ENCODE data around the gene EHMT1.

The EHMT1 gene

DNA sequence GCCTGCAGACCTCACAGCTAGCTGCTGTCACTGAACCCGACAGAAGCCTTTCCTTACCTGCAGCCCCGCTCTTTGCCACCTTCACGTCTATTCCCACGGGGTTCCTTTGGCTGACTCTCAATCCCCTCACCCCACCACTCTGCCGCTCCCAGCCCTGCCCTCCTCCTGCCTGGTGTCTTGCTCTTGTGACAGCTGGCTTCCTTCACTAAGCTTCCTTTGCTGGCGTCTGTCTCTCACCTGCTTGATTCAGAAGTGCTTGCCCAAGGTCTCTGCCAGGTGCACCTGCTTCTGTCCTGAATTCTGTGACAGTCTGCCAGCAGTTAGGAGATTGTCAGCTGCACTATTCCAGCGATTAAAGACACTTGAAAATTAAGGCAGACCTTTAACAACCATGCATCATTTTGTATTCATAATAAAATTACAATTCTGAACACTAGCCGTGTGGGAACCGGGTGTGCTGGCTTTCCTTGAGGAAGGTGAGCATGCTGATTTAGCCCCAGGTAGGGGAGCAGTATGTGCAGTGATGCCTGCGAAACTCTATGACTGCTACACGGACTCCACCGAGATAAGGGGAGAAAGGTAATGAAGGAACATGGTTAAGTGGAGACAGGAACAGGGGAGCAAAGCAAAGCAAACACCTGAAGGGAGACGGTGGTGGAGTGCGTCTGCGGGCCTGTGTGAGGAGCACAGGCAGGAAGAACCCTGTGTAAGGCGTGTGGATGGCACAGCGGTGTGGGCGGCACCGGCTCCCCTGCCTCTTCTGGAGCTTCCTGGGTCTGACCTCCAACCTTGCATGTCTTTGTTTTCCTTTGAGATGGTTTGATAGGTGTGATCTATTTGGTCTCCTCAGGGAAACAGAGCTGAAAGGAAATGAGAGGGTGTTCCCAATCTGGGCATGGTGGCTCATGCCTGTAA, 178.7 kb downstream of the EHMT1 start:
- TF ChIP-seq, protein P1, sequence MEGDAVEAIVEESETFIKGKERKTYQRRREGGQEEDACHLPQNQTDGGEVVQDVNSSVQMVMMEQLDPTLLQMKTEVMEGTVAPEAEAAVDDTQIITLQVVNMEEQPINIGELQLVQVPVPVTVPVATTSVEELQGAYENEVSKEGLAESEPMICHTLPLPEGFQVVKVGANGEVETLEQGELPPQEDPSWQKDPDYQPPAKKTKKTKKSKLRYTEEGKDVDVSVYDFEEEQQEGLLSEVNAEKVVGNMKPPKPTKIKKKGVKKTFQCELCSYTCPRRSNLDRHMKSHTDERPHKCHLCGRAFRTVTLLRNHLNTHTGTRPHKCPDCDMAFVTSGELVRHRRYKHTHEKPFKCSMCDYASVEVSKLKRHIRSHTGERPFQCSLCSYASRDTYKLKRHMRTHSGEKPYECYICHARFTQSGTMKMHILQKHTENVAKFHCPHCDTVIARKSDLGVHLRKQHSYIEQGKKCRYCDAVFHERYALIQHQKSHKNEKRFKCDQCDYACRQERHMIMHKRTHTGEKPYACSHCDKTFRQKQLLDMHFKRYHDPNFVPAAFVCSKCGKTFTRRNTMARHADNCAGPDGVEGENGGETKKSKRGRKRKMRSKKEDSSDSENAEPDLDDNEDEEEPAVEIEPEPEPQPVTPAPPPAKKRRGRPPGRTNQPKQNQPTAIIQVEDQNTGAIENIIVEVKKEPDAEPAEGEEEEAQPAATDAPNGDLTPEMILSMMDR (IDR thresholded peaks at IDR 0.05; ENCODE audit: borderline replicate concordance, insufficient read depth, low read depth, low read length) = no peak
- no peak overlapping the region for H3K4me3 ChIP-seq (ENCODE audit: low read depth, low read length)

DNA sequence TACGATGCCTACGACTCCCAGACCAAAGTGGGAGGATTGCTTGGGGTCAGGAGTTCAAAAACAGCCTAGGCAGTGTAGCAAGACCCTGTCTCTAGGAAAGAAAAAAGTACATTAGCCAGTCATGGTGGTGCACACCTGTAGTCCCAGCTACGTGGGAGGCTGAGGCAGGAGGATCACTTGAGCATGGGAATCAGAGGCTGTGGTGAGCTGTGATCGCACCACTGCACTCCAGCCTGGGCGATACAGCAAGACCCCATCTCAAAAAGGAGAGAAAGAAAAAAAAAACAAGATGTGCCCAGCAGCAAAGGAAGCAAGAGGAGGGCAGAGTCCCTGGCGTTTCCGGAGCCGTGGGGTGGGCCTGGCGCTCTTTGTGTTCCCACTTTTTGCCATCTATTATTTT, 179.3 kb downstream of the EHMT1 start:
- TF ChIP-seq, protein P1 (IDR thresholded peaks at IDR 0.05; ENCODE audit: borderline replicate concordance, insufficient read depth, low read depth, low read length) = no peak
- H3K4me3 ChIP-seq (ENCODE audit: low read depth, low read length) = no peak overlapping the region

DNA sequence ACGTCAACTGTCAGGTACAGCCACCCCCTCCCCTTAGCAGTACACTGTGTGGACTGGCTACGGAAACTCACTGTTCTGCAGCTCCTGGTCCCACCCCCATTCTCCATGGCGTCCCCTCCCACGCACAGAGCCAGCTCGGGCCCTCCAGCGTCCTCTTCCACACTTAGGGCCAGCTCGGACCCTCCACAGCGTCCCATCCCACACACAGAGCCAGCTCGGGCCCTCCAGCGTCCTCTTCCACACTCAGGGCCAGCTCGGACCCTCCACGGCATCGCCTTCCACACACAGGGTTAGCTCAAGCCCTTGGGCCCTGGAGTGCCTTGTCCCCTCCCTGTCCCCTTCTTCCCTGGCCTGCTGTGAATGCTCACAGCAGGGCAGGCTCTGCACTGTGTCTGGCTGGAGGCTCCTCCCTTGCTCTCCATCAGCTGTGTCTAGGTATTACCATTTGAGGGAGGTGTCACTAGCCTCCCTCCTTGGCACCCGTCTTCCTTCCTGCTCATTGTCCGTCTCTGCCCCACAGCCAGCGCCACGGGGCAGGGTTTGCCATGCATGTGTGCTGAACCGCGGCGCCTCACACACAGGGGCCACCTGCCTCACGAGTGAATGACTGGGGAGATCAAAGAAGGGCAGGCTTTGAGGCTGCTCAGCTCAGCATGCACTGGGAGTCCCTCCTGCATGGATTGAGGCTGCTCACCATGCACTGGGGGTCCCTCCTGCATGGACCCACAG, 180.3 kb downstream of the EHMT1 start:
- H3K4me3 ChIP-seq (ENCODE audit: low read depth, low read length) = no peak overlapping the region
- TF ChIP-seq, protein P1 (IDR thresholded peaks at IDR 0.05; ENCODE audit: borderline replicate concordance, insufficient read depth, low read depth, low read length) = no peak

DNA sequence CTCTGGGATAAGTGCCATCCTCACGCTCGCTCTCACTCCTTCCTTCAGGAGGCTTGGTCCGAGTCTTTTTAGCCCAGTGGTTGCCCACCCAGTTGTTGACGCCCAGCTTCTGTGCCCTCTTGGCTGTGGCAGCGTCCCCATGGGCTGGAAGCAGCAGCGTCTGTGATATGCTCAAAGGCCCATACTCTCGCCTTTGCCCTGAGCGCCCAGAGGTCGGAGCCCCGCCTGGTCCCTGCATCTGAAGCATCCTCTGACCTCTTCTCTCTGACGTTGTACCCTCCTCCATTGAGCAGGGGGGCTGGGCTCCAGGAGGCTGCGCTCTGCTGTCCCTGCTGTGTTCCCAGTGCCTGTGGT, 180.8 kb downstream of the EHMT1 start:
- H3K4me3 ChIP-seq (ENCODE audit: low read depth, low read length) = no peak overlapping the region
- TF ChIP-seq, protein P1 (IDR thresholded peaks at IDR 0.05; ENCODE audit: borderline replicate concordance, insufficient read depth, low read depth, low read length) = no peak

DNA sequence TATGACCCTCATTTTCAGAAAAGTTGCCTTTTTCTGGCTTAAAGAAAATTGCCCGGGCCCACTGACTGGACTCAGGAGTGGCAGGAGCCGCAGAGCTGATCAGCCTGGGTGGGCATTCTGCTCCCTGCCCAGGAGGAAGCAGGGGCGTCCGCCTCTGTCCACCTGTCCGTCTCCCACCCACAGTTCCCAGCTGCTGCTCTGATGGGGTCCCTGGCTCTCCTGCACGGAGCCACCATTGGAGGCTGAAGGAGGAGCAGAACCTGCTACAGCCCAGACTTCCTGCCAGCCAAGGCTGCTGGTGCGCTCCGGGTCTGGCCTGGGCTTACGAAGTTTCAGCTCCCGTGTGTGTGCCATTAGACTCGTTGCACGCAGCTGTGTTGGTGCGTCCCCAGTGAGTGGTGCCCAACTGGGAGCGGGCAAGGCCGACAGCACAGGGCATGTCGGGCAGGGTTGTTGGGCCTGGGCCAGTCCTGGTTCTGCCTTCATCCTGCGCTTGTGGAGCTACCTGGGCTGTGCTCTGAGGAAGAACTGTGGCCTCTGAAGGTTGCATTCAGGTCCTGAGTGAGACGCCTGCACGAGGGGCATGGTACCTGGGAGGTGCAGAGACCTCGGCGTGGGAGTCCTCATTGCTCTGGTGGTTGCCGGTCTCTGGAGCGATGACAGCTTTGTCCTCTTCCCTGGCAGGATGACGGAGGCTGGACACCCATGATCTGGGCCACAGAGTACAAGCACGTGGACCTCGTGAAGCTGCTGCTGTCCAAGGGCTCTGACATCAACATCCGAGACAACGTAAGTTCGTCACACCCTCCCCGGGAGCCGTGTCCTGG, 181.6 kb downstream of the EHMT1 start:
- H3K4me3 ChIP-seq (ENCODE audit: low read depth, low read length) = no peak overlapping the region
- TF ChIP-seq, protein P1 (IDR thresholded peaks at IDR 0.05; ENCODE audit: borderline replicate concordance, insufficient read depth, low read depth, low read length) = no peak

DNA sequence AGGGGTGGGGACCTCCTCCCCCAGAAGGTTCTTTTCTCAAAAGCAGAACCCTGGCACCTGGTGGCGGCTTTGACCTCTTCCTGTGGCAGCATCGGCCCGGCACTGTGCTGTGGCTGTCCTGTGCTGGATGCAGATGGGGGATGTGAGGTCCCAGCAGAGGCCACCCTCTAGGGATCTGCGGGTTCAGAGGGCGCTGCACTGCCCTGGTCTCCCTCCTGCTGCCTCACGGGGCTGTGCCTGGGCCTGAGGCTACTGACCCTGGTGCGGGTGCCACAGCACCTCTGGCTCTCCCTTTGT, 182.2 kb downstream of the EHMT1 start:
- no peak overlapping the region for H3K4me3 ChIP-seq (ENCODE audit: low read depth, low read length)
- TF ChIP-seq, protein P1 (IDR thresholded peaks at IDR 0.05; ENCODE audit: borderline replicate concordance, insufficient read depth, low read depth, low read length) = no peak

All from GM12875 (cell line).